Esophagus squamous epithelium (tissue), 5 donors: Measurements from ENCODE around the gene TANGO6. TPM values are rescaled to one million over a fixed set of nuclear protein-coding genes. Genes with fewer than 3 reads are reported as not detected.

Experiments used
- DNase-seq: peaks from one replicate; lab custom pipeline; 2025; lab: John Stamatoyannopoulos, UW
- H3K27ac ChIP-seq, 4 donors: fragments of 200-600 bp; sonication (generic); one replicate each; pipeline ENCODE4 v1.5.1; 2016 to 2019; ENCODE audit warnings: mild to moderate bottlenecking in 1 of 4
- H3K27me3 ChIP-seq, 4 donors: fragments of 200-600 bp; sonication (generic); 1 replicate in 3 of 4; 2 replicates in 1 of 4; pipeline versions ENCODE4 v1.5.1 to v1.6.0; 2017 to 2021; ENCODE audit warnings: antibody characterized with exemption in 1 of 4
- H3K36me3 ChIP-seq, 3 donors: fragments of 200-600 bp; sonication (generic); one replicate each; pipeline ENCODE4 v1.5.1; 2016 to 2019
- H3K4me1 ChIP-seq, 3 donors: fragments of 200-600 bp; sonication (generic); one replicate each; pipeline ENCODE4 v1.5.1; 2017 to 2019
- H3K4me3 ChIP-seq, 4 donors: fragments of 200-600 bp; sonication (generic); 1 replicate in 3 of 4; 2 replicates in 1 of 4; pipeline ENCODE4 v1.5.1; 2016 to 2019; ENCODE audit warnings: mild to moderate bottlenecking in 2 of 4, moderate library complexity in 1 of 4
- H3K9me3 ChIP-seq, 3 donors: fragments of 200-600 bp; sonication (generic); one replicate each; pipeline ENCODE4 v1.5.1; 2016 to 2019
- POLR2A ChIP-seq, 4 donors: fragments of 450-650 bp; IDR thresholded peaks; one replicate each; pipeline ENCODE4 v1.6.1; 2017; ENCODE audit warnings: antibody characterized with exemption in 4 of 4, mild to moderate bottlenecking in 4 of 4, moderate library complexity in 3 of 4
- WGBS, 2 donors: methylation state at CpG; one replicate each; pipeline ENCODE4 v1.1.5; 2018; 5-methylcytosine and 5-hydroxymethylcytosine counted together
- intact Hi-C: fragments of 100-400 bp; cut with DNase I; formaldehyde crosslinking; loops from one replicate; pipeline ENCODE4 v1.15.0; 2022
- total RNA-seq, 4 donors: library from RNA; depleted of rRNA; stranded (reverse); fragments of >200 nt; gene quantifications; one replicate each; pipeline ENCODE4 v1.1.0, GENCODE V29; 2016
- TF ChIP-seq, protein P1 (sequence below), 6 experiments: fragments of 450-650 bp in 4 of 6; fragments of 200-600 bp in 2 of 6; sonication (generic) in 2 of 6; IDR thresholded peaks; one replicate each; pipeline ENCODE4 v1.5.1; 2016 to 2019; ENCODE audit warnings: antibody characterized with exemption in 6 of 6, mild to moderate bottlenecking in 4 of 6, moderate library complexity in 4 of 6
- donor health status: DM: yes; HTN: yes; CAD: no.

Gene TANGO6
- 10 to 100 TPM in 2 of 4 donors, 1 to 10 TPM in 2; 5.5 to 15.8 (median 10.1) TPM for total RNA-seq

DNA sequence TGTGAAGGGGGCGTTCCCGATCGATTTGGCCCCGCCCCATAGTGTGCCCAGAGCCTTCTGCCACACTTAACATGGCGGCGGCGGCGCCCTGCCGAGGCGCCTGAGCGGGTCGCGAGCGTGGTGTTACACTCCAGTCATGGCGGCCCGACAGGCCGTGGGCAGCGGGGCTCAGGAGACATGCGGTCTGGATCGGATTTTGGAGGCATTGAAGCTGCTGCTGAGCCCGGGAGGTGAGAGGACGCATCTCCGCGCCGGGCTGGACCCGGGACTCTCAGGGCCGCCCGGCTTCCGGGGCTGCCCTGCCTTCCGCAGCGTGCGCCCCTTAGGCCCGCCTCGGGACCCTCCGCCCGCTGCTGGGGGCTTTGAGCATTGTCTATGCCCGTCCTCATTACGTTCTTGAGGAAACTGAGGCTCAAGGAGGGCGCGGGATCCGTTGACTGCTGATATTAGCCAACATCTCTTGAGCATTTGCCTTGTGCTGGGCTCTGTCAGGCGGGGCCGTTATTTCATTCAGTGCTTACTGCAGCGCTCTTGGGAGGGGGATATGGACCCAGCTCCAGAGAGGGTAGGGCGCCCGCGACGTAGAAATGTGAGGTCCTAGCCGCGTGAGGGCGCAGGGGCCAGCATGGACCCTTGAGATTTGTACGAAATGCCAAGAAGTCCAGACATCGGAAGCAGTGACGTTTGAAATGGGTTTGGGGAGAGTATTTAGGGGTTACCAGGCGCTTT lies at the start of gene TANGO6:
TANGO6 (plus strand) TSS at position 50 of the 729 bp plus-strand sequence; CDS start at position 137, 87 bp downstream.
- peak; percentile 25 for DNase-seq
- H3K9me3 ChIP-seq = no peaks in the 10 kb centered on the region
- H3K36me3 ChIP-seq = no peaks in the 10 kb centered on the region
- H3K27ac ChIP-seq = peak within 1 kb of the TSS; percentile 82 to 95 (median 90)
- H3K4me3 ChIP-seq = peak within 1 kb of the TSS; percentile 83 to 100 (median 92)
- peaks cover 0 to 25% (median 7%) of the 10 kb centered on the region in 3 donors for H3K4me1 ChIP-seq
- no peaks in the 10 kb centered on the region for H3K27me3 ChIP-seq
- TF ChIP-seq, protein P1, sequence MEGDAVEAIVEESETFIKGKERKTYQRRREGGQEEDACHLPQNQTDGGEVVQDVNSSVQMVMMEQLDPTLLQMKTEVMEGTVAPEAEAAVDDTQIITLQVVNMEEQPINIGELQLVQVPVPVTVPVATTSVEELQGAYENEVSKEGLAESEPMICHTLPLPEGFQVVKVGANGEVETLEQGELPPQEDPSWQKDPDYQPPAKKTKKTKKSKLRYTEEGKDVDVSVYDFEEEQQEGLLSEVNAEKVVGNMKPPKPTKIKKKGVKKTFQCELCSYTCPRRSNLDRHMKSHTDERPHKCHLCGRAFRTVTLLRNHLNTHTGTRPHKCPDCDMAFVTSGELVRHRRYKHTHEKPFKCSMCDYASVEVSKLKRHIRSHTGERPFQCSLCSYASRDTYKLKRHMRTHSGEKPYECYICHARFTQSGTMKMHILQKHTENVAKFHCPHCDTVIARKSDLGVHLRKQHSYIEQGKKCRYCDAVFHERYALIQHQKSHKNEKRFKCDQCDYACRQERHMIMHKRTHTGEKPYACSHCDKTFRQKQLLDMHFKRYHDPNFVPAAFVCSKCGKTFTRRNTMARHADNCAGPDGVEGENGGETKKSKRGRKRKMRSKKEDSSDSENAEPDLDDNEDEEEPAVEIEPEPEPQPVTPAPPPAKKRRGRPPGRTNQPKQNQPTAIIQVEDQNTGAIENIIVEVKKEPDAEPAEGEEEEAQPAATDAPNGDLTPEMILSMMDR (IDR thresholded peaks at IDR 0.05) = peak in 1 of 6 experiments; percentile 20
- TF ChIP-seq POLR2A (IDR thresholded peaks at IDR 0.05) = peak in 1 of 4 donors; percentile 42
- intact Hi-C loops = no loop called here
- 0 to 2% methylated on average over 6 to 8 of the region's 55 CpGs for WGBS, 2 donors

DNA sequence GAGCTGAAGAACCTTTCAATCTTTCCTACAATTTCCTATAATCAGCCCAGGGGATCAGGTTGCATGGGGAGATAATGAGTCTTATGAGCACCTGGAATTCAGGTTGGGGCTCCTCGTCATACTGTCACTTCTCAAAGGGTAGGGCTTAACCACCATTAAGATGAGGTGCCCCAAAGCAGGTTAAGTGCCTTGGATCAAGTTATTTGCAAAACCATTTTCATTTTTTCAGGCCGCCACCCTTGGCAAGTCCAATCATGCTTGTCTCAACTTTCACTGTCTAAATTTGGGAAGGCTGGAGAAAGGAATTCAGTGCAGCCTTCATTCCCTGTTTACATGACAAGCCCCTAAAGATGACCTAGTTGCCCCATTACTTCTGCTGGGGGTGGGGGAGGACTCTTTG lies 44.9 kb upstream of the TANGO6 start:
- intact Hi-C loops = no loop called here
- no peak for DNase-seq
- peak overlapping the region; percentile 34 to 81 (median 70) for H3K27ac ChIP-seq
- H3K27me3 ChIP-seq = no peaks in the 10 kb centered on the region
- no peak for TF ChIP-seq POLR2A (IDR thresholded peaks at IDR 0.05)
- TF ChIP-seq, protein P1 (IDR thresholded peaks at IDR 0.05) = no peak
- peaks cover 0 to 43% (median 5%) of the 10 kb centered on the region in 3 donors for H3K4me1 ChIP-seq
- no peak overlapping the region for H3K4me3 ChIP-seq
- H3K9me3 ChIP-seq = no peaks in the 10 kb centered on the region
- WGBS, 2 donors = 47 to 52% methylated on average over 2 of the region's 2 CpGs
- peaks cover 0 to 33% (median 0%) of the 10 kb centered on the region in 3 donors for H3K36me3 ChIP-seq

DNA sequence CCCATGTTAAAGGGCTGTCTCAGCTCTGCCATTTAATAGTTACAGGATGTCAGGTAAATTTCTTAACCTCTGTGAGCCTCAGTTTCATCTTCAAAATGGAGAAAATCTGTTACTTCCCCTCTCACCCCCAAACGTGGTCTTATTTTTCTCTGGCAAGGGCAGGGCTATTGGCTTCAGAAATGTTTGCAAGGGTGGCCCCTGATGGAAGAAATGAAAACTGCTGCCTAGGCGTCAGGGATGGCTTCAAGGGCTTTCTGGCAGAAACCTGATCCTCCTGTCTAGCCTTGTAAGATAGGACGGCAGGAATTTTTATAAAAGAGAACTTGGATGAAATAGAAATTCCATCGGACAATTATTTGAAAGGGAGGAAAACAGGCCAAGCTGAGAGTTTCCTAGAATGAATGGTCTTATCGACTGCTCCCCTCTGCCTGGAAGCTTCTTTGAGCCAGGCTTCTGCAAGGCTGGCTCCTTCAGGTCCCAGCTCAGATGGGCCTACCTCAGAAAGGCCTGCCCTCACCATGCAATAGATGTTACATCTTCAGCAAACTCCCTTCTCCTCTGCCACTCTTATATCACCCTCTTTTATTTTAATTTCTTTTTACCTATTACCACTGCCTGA lies 43.0 kb upstream of the TANGO6 start:
- Histone ChIP-seq H3K9me3 (no peaks in the 10 kb centered on the region), H3K36me3 (peaks cover 0 to 32% (median 0%) of the 10 kb centered on the region in 3 donors), H3K4me3 (no peak overlapping the region), H3K4me1 (peaks cover 0 to 43% (median 5%) of the 10 kb centered on the region in 3 donors), H3K27ac (peak overlapping the region in 3 of 4 donors; percentile 66 to 81 (median 74)), H3K27me3 (no peaks in the 10 kb centered on the region)
- intact Hi-C loops = loop anchor here (10.0 kb wide), 1 partner anchor 96 kb away; no protein-coding TSS in a partner anchor
- TF ChIP-seq POLR2A (IDR thresholded peaks at IDR 0.05) = no peak
- TF ChIP-seq, protein P1 (IDR thresholded peaks at IDR 0.05) = peak; percentile 14 to 83 (median 74)
- no peak for DNase-seq
- 5 to 8% methylated on average over 5 of the region's 5 CpGs for WGBS, 2 donors

DNA sequence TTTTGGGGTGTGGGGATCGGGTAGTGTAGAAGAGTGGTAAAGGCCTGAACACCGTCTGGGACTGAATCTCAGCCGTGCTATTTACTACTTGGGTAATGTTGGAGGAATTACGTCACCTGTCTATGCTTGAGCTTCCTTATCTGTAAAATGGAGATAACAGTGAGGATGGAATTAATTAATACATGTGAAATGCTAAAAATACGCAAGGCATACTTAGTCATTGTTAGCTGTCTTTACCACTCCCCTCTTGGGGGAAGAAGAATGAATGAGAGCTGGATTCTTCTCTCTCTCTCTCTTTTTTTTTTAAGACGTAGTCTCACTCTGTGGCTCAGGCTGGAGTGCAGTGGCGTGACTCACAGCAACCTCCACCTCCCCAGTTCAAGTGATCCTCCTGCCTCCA lies 41.1 kb upstream of the TANGO6 start:
- H3K27me3 ChIP-seq = no peaks in the 10 kb centered on the region
- H3K27ac ChIP-seq = no peak overlapping the region
- no peaks in the 10 kb centered on the region for H3K9me3 ChIP-seq
- no peak overlapping the region for H3K4me3 ChIP-seq
- no peak for DNase-seq
- intact Hi-C loops = loop anchor here (10.0 kb wide), 1 partner anchor 97 kb away; no protein-coding TSS in a partner anchor
- TF ChIP-seq, protein P1 (IDR thresholded peaks at IDR 0.05) = no peak
- TF ChIP-seq POLR2A (IDR thresholded peaks at IDR 0.05) = no peak
- 88 to 91% methylated on average over 7 of the region's 7 CpGs for WGBS, 2 donors
- H3K36me3 ChIP-seq = peaks cover 0 to 41% (median 0%) of the 10 kb centered on the region in 3 donors
- peaks cover 0 to 36% (median 5%) of the 10 kb centered on the region in 3 donors for H3K4me1 ChIP-seq
